NCI-H2227 (cell line): Measurements from ENCODE around the gene SUMO4.
"Not testable (repeated sequence)": the region's sequence is repeated elsewhere in the genome, so short reads cannot be mapped to it uniquely, and the experiment has no call there.

Experiments
- DNase-seq: peaks from one replicate; lab custom pipeline; 2025; ENCODE audit not compliant: unreplicated experiment; lab: John Stamatoyannopoulos, UW

Gene SUMO4

DNA sequence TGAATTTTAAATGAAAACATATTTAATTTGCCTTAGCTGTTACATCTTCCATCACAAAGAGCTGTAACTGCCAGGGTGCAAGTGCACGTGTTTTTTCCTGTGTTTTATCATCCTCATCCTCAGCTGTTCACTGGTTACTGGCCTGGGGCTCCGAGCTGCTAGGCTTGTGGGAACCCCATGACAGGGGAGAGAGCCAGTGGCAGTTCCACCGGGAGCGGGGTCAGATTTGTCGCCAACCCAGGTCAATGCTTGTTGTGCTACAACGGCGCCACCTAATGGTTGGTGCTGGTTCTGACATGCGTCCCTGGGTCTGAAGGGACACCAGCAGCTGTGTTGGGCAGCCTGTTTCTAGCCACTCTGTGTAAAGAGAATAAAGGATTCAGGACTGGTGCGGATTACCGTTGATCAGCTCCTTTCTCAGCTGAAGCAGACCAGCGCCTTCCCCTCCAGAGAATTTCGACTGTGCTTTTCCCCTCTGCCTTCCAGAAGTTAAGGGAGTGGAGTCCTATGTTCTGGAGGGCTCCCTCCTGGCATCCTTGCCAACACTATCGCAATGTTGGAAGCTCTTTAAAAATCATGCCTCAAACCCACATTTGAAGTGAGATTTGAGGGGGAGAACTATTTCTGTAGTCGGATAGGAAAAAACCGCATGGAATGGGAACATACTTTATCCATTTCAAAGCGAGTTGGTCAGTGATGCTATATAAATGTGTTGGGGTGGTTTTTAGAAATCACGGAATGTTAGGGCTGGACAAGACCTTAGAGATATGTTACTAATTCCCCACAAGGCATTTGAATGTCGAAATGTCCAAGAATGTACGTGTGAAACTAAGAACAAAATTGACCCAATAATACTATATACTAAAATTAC is 32.1 kb downstream of the SUMO4 start:
- DNase-seq = peak; percentile 78

GRCh38 chr6:149433405-149433804 is 33.3 kb downstream of the SUMO4 start:
- no peak for DNase-seq

DNA sequence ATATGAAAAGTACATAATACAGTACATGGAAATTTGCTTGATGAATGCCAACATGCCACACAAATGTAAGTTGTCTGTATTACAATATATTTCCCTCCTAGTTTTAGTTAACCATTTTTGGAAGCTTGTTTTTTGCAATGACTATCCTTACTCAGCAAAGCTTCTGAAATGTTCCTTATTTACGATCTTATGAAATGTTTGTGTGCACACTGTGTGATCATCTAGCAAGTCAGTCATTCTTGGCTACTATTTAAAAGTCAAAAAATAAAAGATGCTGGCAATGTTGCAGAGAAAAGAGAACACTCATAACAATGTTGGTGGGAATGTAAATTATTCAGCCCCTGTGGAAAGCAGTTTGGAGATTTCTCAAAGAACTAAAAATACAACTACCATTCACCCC is 33.8 kb downstream of the SUMO4 start:
- DNase-seq = no peak

DNA sequence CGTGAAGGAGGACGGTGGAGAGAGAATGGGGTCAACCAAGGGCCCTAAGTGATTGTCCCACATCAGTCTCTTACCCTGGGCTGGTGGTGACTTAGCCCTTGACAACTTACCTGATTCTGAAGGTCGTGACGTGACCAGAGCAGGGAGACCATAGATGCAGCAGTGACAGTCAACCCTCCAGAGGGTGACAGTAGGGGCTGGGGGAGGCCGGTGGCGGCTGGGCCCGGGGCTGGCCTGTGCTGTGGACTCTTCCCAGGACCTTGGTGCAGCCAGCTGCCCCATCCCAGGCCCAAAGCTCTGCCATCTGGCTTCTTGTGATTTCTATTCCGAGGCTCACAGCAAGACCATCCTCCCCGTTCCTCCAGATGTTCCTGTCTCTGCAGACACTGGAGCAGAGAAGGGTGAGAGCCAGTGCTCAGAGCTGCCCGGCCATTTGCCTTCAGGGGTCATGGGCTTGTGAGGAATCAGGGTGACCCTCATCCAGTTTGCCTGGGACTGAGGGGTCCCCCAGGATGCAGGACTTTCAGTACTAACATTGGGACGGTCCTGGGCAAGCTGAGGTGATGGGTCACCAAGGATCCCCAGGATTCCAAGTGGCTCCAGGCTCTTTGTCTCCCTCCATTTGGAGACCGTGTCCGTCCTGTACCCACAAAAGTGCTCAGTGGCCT is 36.0 kb downstream of the SUMO4 start:
- no peak for DNase-seq

GRCh38 chr6:149436647-149437046 is 36.6 kb downstream of the SUMO4 start:
- no peak for DNase-seq

DNA sequence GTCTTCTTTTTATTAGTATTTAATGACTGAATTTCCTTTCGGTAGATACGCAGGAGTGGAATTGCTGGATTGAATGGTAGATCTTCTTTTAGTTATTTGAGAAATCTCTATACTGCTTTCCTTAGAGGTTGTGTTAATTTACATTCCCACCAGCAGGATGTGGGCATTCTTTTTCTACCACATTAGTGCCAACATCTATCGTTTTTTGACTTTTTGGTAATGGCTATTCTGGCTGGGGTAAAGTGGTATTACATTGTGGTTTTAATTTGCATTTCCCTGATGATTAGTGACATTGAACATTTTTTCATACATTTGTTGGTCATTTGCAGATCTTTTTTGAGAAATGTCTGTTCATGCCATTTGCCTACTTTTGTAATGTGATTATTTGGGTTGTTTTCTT is 37.1 kb downstream of the SUMO4 start:
- no peak for DNase-seq

DNA sequence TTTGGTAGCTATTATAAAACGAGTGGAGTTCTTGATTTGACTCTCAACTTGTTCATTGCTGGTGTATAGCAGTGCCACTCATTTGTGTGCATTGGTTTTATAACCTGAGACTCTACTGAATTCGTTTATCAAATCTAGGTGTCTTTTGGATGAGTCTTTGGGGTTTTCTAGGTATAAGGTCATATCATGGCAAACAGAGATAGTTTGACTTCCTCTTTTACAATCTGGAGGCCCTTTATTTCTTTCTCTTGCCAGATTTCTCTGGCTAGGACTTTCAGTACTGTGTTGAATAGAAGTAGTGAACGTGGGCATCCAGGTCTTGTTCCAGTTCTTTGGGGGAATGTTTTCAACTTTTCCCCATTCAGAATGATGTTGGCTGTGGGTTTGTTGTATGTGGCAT is 38.8 kb downstream of the SUMO4 start:
- no peak for DNase-seq

DNA sequence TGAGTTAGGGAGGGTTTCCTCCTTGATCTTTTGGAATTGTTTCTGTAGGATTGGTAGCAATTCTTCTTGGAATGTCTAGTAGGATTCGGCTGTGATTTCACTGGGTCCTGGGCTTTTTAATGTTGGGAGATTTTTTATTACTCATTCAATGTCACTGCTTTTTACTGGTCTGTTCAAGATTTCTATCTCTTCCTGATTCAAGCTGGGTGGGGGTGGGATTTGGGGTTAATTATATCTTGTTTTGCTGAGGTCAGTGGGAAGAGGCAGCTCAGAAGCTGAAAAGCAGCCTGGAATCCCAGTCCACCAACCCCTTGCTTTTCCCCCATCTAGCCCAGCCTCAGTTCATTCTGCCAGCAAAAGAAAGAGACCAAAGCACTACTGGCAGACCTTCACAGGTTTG is 39.6 kb downstream of the SUMO4 start:
- no peak for DNase-seq

DNA sequence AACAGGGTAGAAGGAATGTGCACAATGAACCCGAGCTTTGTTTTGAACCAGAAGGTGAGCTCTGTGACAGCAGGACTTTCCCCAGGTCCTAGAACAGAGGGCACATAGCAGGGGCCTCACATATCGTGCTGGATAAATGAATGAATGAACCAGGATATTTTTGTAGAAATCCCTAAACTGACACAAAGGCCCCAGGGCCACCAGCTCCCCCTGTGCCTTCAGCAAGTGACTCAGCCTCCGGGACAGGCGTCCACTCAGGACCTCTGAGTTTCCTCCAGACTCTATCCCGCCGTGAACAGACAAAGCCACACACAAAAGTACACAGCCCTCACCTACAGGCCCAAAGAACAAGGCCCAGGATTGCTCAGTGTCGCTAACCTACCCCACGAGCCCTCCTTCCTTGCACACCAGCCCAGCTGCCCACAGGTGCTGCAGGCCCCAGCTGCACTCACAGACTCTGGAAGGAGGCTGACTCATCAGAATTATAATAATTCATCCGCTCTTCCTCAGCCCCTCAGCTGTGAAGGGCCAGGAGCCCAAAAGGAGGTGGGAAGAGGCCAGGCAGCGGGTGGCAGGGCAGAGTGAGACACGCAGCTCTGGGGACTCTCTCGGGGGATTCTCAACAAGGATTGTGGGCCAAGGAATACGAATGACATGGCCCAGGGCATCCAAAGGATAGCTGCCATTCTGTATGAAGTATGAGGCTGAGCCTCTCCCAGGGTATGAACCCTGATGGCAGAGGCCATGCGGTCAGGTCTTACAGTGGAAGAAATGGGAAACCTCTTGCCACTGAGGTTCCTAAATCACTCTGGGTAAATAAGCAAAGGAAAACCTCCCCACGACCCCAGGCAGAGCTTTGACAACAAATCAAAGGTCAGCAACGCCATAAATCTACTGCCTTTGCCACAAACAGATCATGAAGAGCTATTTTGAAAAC is 40.9 kb downstream of the SUMO4 start:
- no peak for DNase-seq

DNA sequence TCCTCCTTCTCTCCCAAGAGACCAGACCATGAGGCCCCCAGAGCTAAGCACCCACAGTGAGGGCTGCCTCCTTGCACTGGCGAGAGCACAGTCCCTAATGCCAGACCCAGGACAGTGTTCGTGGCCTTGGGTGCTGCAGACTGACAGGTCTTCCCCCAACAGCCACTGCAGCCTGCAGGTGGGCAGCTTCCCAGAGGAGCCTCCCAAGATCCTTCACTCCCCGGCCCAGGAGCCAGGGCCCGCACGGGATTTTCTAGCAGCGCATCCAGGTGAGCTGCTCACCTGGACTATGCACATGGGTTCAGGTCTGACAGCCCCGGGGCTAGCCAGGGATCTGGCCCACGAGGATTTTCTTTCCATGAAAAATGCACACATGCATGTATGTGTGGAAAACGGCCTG is 41.7 kb downstream of the SUMO4 start:
- DNase-seq = no peak

- DNase-seq = no peak
These were observed 43.5 kb downstream of the SUMO4 start for GRCh38 chr6:149443411-149444181.

GRCh38 chr6:149444360-149445094 is 44.5 kb downstream of the SUMO4 start:
- not testable (repeated sequence) for DNase-seq

GRCh38 chr6:149445095-149445466 is 45.0 kb downstream of the SUMO4 start:
- no peak for DNase-seq

DNA sequence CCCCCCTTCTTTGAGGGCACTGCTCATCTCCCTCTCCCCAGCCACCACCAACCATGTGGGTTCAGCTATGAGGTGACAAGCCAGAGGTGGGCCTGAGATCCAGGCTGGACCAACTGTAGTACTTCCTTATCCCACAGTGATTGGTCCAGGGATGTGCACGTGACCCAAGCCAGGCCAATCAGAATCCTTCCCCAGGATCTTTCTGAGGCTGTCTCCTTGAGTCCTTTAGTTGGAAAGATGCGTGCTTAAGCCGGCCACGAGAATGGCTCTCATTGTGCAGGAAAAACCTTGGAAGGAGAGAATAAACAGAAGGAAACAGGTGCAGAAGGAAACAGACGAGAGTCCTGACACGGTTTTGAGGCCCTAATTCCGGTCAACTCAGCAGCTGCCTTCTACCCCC is 45.5 kb downstream of the SUMO4 start:
- DNase-seq = no peak

GRCh38 chr6:149446791-149447376 is 46.8 kb downstream of the SUMO4 start:
- no peak for DNase-seq

GRCh38 chr6:149448821-149449453 is 48.9 kb downstream of the SUMO4 start:
- no peak for DNase-seq

- no peak for DNase-seq
These were observed 50.0 kb downstream of the SUMO4 start for GRCh38 chr6:149449831-149450678.
